DOHH2 (cell line): ENCODE results near the gene RBP5.

ENCODE experiments used
- CTCF ChIP-seq: fragments of 200-600 bp; sonication (generic); IDR thresholded peaks from one replicate; pipeline ENCODE4 v1.5.1; 2014; ENCODE audit warnings: antibody characterized with exemption, mild to moderate bottlenecking, low read depth, low read length; ENCODE audit not compliant: poor library complexity, severe bottlenecking
- EZH2phosphoT487 ChIP-seq: fragments of 200-600 bp; sonication (generic); IDR thresholded peaks from 2 replicates; pipeline ENCODE4 v1.6.1; 2017; ENCODE audit warnings: borderline replicate concordance, mild to moderate bottlenecking, antibody characterized with exemption, low read length, moderate library complexity, mixed read lengths

GRCh38 chr12:7076493-7076892 lies 52.2 kb downstream of the RBP5 start:
- no peak for TF ChIP-seq CTCF
- no peak for TF ChIP-seq EZH2phosphoT487
